Activated CD4-positive, alpha-beta T cell treated with anti-CD3 and anti-CD28 coated beads for 1 hour (primary cell): ENCODE measurements around the gene CLIC5.

ENCODE experiments used
- DNase-seq: peaks from one replicate; pipeline ENCODE4 v3.0.0-alpha.2; 2020

CLIC5 gene

DNA sequence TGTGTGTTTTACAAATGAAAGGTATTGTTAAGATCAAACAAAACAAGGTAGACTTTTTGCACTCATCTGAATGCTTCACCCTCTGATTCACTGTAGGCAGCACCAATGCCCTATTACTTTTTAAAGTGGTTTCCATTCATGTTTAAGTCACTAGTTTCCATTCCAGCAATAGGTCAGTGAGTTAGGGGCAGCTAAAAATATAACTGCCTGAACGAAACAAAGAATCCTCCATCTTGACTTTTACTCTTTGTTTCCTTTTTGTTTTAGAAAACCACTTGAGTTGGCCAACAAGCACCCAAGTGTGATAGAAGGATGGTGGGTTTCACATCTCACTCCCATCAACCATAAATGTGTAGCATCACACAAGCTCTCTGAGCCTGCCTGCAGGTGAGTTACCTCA is 25.5 kb downstream of the CLIC5 start:
- DNase-seq, result no peak

DNA sequence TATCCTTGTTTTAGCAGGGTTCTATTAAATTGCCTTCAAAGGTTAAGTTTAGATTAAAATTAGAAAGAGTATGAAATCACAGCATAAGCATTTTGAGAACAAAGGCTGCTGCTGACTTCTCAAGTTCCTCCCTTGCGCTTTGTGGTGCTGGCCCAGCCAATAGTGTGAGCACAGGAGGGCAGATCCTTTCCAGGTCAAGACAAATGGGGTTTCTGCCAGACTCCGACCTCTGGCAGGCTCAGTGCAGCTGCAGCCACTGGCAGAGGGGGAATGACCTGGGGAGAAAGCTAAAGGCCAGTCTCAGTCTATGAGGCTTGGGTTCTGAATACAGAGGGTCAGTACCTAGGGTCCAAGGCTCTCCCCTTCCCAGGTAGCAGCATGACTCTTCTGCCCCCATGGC is 27.0 kb downstream of the CLIC5 start:
- DNase-seq, result no peak

DNA sequence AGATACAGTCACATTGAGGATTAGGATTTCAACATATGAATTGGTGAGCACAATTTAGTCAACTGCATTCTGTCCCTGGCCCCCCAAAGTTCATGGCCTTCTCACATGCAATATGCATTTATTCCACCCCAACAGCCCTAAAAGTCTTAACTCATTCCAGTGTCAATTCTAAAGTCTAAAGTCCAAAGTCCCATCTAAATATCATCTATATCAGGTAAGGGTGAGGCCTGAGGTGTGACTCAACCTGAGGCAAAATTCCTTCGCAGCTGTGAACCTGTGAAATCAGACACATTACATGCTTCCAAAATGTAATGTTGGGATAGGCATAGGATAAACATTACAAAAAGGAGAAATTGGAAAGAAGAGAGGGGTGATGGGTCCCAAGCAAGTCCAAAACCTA is 27.8 kb downstream of the CLIC5 start:
- DNase-seq, result no peak

DNA sequence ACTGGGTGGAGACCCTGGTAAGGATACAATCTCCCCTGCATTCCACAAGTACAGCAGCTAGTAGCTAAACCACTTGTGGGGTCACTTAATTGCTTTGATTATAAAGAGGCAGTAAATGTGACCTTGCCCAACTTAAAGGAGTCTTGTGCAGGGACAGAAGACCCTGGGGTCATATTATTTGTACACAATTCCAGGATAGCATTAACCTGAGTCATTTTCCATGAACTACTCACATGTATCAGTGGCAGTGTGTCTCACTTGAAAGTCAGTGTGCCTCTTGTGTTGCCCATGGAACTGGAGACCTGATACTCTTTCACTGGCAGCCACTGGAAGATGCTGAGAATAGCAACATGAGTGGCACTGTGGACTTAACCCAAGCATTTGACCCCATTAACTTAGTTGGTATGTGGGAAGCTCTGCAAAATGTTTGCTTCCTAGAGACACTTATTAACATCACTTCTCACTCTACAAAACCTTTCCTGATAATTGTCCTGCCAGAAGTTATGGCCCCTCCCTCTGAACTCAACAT is 28.9 kb downstream of the CLIC5 start:
- no peak for DNase-seq

DNA sequence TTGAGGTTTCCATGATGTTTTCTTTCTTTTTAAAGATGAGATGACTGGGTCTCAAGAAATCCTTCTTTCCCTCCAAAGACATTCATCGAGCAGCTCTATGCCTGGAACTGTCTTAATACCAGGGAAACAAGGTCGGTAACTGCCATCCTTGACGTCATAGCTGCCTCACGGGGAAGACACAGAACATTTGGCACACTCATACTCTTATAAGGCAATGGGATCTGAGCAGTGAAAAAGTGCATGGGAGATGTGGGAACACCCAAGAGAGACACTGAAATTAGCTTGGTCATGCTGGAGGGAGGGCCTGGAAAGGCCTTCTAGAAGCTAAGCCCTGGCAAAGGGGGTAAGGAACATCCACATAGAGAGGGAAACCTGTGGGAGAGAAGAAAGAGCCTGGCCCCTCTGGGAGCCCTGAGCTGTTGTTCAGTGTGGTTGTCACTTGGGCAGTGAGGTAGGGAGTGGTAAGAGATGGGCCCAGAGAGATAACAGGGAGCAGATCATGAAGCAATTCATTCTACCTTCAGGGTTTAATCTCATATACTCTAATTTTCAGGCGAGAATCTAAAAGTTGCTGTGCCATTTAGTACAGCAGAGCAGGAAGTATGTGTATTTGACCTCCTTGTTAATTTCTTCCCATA is 30.8 kb downstream of the CLIC5 start:
- no peak for DNase-seq

DNA sequence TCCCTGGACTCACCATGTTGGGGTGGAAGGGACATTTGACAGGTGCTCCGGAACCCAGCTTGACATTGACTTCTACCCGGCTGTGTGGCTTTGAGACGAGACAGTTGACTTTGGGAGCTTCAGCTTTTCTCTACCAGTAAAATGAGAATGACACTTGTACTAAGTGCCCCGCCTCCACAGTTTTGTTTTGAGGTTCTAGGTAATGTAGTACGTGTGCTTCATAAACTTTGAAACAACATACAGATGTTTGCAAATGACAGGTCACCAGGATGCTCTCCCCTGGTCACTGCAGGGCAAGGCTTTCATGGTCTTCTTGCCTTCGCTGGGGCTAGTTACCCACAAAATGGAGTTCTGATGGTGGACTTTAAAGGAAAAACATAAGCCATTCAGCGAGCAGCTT is 31.3 kb downstream of the CLIC5 start:
- DNase-seq, result no peak

DNA sequence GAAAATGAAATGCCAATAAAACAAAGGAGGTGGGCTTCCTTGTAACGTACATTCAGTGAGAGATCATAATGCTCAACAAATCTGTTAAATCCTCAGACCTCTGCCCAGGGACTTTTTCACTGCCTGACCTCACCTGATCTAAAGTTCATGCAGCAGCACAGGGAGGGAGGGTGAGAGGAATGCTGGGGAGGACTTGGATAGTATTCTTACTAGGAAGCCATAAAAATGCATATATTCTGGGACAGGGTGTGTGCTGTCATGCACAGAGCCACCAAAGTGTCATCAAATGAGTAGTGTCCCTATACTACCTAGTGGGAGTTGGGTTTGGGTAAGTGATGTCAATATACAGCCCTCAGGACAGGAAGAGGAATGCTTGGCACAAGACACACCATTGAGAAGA is 32.6 kb downstream of the CLIC5 start:
- DNase-seq, result no peak

DNA sequence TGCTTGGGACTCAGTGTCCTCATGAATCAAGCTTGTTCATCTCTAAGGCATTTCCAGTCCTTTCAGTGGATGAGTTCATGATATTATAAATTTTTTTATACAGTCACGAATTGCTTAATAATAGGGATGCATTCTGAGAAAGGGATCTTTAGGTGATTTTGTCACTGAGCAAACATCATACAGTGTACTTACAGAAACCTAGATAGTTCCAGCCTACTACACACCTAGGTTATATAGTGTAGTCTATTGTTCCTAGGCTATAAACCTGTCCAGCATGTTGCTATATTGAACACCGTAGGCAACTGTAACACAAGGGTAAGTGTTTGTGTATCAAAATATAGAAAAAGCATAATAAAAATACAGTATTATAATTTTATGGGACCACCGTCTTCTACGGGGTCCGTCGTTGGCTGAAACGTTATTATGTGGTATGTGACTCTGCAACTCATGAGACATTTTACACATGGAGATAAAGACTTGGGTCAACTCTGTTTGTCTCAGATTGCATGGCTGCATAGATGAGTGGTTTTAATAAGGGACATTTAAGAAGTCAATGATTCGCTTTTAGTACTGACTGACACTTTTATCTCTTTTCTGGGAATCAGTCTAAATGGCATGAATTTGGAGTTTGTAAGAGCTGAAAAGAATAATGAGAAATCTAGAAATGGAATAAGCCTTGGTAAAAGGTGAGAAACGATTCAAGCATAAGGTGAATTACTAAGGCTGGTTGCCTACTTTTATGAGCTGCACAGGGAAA is 33.2 kb downstream of the CLIC5 start:
- DNase-seq, result no peak

DNA sequence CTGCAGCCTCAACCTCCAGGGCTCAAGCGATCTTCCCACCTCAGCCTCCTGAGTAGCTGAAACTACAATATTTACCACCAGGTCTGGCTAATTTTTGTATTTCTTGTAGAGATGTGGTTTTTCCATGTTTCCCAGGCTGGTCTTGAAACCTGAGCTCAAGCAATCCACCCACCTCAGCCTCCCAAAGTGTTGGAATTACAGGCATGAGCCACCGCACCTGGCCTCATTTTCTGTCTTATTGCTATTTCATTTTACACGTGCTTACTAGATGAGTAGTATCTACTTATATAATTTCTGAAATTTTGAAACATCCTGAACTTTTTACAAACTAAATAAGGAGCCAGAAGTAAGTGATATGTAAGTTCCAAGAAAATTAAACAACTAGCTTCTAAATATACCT is 34.6 kb downstream of the CLIC5 start:
- DNase-seq, result no peak

DNA sequence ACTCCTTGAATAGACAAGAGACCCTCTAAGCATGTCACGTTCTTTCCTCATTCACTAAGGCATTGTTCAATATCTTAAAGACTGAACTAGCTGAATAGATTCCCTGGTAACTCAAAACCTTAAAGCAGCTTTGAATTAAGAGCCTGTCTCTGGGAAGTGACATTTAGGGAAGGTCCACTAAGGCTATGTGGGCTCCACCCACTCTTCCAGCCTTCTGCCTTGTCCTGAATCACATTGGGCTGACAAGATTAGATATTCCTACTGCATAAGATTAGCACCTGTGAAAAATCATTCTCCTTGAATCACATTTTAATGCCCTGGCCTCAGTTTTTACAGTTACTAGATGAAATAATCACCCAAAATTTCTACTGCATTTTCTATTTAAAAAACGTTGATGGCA is 36.3 kb downstream of the CLIC5 start:
- DNase-seq, result no peak

DNA sequence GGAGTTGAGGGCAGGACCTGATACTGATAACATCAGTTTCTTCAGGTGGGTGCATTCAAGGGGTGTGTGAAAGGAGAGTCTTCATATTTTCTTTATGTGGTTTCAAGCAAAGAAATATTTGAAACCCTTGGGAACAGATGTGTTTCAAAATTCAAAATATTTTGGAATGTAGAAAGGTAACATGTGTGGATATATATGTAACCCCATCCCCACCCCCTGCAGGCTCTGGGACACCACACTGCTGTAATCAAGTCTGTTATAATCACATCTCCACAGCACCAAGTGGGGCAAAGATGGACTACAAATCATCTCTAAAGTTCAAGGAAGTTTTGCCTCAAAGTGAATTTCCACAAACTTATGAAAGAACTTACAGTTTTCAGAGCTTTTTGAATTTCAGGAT is 41.1 kb downstream of the CLIC5 start:
- no peak for DNase-seq

DNA sequence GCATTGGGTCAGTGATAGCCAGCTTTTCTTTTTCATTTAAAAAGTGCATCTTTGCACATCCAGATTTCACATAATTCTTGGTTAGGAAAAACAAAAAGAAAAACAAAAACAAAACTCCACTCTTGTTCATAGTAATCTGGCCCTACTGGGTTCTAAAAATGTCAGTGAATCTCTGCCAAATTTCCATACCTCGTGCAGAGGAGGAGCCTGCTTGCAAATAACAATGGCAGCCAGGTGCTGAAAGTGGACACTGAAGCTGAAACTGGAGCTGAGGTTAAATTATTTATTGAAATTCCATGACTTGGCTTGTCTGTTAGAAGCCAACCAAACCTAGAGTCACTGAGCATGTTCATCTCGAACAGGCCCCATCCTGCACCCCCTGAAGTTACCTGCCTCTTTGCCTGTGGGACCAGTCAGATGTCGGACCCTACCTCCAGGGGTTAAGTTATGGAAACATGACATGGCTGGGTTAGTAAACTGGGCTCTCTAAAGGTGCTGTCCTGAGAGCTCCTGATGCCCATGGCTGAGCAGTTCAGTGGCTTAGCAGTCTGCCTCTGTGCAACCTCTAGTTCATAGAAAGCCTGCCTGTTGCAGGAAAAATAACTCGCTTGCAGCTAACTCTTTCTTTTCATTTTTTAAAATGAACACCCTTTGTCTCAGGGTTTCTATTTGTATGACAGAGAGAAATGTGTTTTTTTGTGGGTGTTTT is 42.7 kb downstream of the CLIC5 start:
- no peak for DNase-seq

DNA sequence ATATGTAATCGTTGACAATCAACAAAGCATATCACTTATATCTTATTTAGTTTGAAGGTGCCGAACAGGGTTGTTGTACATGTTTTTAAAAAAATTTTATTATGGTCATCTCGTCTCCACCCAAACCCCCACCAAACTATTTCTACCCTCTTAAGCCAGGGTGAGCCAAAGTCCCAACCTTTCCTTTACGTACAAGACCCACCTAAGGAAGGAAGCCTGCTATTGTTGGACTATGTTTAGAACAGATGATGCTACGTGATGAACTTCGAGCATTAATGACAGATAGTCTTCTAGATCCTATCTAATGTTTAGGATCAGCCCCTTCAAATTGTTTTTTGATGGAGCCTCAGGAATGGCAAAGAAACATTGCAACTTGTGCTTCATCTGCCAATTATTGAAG is 44.4 kb downstream of the CLIC5 start:
- no peak for DNase-seq

DNA sequence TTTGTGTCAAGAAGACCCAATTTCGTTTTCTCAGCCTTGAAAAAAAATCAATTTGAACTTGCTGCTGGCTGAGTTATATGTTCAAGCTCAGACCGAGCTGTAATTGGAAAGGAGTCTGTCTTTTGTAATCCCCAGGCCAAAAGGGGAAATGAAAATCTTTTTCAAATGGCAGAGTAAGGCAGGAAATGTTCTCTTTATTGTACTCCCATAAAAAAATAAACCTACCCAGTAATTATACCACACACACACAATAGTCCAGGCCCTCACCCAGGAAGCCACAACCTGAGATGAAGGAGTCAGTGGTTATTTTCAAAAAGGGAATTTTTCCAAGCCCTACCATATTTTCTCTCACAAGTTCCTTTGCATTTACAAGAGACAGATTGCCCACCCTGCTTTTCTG is 45.3 kb downstream of the CLIC5 start:
- no peak for DNase-seq

DNA sequence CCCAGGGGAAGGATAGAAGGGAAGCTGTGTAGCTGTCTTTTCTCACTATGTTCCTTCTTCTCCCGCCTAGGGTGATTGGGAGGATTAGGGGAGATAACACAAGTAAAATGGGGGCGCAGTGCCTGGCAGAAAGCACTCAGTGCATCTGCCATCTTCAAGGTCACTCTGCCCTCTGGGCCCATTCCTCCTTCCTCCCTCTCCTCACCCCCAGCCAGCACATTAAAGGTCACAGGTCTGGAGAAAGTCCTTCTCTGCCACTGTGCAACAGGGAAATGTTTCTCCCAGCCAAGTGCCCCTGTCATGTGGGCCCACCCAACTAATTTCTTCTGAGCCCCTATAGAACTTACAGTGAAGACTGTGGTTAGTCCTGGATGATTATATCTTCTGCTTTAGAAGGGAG is 45.8 kb downstream of the CLIC5 start:
- no peak for DNase-seq

DNA sequence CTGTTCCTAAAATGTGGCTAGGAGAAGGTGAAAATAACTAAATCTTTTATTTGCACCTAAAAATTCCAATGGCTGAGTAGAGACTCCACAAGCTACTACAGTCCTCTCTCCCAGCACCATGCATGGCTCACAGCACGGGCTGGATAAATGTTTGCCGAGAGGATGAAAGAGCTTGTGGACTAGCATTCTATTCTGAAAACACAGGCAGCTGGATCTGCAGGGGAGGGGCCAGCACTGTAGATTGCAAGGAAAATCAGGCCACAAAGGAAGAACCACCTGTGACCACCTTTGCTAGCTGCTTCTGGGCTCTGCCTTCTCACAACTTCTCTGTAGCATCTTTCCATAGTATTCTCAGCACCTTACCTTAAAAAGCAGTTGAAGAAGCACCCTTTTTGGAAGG is 46.6 kb downstream of the CLIC5 start:
- DNase-seq, result no peak

DNA sequence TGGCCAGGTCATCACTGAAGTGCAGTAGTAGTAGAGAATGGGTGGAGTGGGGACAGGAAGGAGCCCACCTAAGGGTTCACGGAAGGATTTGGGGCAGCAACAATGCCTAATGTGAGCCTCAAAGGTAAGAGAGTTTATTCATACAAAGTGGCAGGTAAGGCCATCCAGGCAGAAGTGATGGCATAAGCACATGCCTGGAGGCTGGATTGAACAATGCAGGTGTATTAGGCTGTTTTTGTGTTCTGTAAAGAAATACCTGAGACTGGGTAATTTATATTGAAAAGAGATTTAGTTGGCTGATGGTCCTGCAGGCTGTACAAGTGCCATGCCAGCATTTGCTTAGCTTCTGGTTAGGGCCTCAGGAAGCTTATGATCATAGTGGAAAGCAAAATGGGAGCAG is 48.3 kb downstream of the CLIC5 start:
- no peak for DNase-seq

DNA sequence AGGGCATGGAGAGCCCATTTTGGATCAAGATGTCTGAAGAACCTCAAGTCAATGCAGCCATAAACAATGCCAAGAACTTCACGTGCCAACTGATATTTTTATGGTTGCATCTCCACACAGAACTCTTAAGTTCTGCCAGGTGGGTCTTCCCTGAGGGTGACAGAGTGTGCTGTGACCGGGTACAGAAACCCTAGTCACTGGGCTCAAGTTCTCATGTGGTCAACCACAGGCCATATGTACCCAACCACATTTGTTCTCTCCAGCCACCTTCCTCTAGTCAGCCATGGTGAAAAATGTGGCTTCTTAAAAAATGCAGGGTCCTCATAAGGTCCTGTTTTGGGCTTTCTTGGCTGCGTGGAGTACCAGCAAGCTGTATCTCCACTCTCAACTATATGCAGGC is 48.9 kb downstream of the CLIC5 start:
- no peak for DNase-seq

DNA sequence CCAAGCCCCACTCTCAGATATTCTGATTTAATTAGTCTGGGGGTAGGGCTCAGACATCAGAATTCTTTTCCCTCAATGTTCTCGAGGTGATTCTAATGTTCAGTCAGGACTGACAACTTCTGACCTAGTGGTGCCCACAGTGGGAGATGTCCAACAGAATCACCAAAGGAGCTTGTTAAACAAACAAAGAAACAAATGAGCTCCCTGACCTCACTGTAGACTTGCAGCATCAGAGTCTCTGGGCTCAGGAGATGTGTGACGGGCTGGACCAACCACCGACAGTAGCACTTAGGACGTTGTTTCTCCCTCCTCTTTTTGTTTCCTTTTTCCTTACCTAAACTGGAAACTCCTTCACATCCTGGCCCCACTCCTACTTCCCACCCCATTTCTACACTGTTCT is 49.3 kb downstream of the CLIC5 start:
- DNase-seq, result no peak

DNA sequence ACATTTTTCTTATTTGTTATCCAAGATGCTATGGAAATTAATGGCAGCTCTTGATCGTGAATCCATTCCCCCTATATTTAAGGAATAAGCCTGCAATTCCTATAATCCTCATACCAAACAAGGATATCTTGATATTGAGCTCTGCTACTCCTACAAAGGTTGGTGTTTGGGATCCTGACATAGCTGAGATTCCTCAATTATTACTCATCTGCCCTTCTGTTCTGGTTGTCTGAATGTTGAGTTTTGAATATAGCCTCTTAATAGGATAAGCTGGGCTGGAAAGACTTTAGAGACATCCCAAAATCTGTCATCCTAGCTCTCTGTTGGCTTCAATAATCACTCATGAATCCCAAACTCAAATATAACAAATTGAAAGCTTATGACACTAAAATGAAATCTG is 49.9 kb downstream of the CLIC5 start:
- DNase-seq, result no peak

DNA sequence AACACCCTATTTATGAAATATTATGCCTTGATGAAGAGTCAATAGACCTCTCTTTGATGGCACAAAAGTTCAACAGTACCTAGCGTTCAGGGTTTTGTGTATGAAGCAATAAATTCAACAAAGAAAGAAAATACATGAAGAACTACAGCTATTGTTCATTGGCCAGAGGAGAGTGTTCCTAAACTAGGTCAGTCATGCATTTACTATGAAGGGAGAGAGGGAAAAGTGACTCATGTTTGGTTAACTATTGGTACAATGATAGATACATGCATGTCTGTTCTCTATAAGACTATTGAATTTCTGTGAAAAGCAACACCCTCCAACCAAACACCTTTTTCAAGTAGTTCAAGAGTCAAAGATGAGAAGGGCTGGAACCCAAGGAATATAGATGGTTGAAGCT is 50.7 kb downstream of the CLIC5 start:
- no peak for DNase-seq

DNA sequence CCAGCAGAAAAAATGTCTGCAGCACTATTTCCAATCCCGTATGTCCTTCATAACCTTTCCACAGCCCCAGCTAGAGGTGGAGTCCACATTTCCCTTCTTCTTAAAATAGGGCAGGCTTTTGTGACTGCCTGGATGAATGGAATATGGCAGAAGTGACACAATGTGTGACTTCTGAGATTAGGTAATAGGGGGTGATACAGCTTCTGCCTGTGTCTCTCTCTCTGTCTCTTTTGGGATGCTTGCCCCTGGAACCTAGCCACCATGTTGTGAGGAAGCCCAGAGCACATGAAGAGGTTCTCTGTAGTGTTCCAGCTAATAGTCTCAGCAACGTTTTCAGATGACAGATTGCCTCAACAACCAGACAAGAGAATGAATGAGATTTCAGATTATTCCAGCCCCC is 51.4 kb downstream of the CLIC5 start:
- DNase-seq, result no peak

DNA sequence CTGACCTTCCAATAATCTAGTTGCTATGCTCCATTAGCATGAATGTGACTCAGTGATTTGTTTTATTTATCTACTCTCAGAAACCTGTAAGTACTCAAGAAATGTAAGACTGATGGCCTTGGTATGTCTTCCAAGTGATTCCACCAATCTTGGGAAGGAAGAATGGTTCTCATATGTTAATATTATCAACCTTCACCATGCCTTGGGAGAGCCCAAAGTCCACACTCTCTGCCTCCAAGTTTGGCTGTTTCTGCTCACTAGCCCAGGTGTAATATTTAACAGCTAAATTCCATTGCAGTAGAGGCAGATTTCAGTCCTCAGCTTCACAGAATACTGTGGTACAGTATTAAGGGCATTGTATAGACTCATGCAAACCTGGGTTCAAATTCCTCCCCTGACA is 51.8 kb downstream of the CLIC5 start:
- no peak for DNase-seq

DNA sequence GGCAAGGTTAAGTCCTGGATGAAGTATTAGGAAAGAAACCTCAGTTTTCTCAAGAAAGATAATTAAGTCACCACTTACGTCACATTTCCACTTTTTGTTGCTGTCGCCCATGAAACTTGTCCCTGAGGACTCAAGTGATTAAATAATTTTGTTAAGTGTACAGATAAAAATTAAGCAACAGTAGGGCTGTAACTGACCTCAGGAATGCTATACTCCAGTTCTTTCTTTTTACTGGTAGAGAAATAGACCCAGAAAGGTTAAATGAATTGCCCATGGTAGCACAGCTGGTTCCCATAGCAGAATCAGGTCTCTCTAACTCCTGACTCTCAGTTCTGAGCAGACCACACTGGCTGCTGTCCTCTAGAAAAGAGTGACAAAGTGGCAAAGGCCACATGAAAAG is 54.5 kb downstream of the CLIC5 start:
- no peak for DNase-seq
